Loucy (cell line): ENCODE data around the gene DOC2B.

Experiments used
- H2AFZ ChIP-seq: fragments of 200-600 bp; sonication (generic); 2 replicates; pipeline ENCODE4 v1.6.0; 2016; ENCODE audit warnings: antibody characterized with exemption, mild to moderate bottlenecking, low read length, moderate library complexity
- H3F3A ChIP-seq: fragments of 200-600 bp; 2 replicates; pipeline ENCODE4 v1.6.0; 2016; ENCODE audit warnings: antibody characterized with exemption, low read depth, mild to moderate bottlenecking
- H3K27me3 ChIP-seq: fragments of 200-600 bp; sonication (generic); 2 replicates; pipeline ENCODE4 v1.6.1; 2014; ENCODE audit warnings: low read length, mild to moderate bottlenecking; ENCODE audit not compliant: insufficient read depth, poor library complexity, severe bottlenecking
- H3K36me3 ChIP-seq: fragments of 200-600 bp; sonication (generic); 2 replicates; pipeline ENCODE4 v1.6.1; 2016; ENCODE audit warnings: low read length; ENCODE audit not compliant: insufficient read depth
- H3K4me1 ChIP-seq: fragments of 200-600 bp; sonication (generic); 2 replicates; pipeline ENCODE4 v1.5.1; 2014; ENCODE audit warnings: low read length, mild to moderate bottlenecking; ENCODE audit not compliant: insufficient read depth, poor library complexity, severe bottlenecking
- H3K4me2 ChIP-seq: fragments of 200-600 bp; sonication (generic); 2 replicates; pipeline ENCODE4 v1.6.0; 2014; ENCODE audit warnings: antibody characterized with exemption, low read length, low read depth, mild to moderate bottlenecking; ENCODE audit not compliant: poor library complexity, severe bottlenecking
- H3K4me3 ChIP-seq: fragments of 200-600 bp; sonication (generic); 2 replicates; pipeline ENCODE4 v1.5.1; 2014; ENCODE audit warnings: low read length, mild to moderate bottlenecking, mixed read lengths; ENCODE audit not compliant: poor library complexity, severe bottlenecking
- H3K79me2 ChIP-seq: fragments of 200-600 bp; sonication (generic); 2 replicates; pipeline ENCODE4 v1.6.1; 2014; ENCODE audit warnings: low read length; ENCODE audit not compliant: insufficient read depth
- H3K9ac ChIP-seq: fragments of 200-600 bp; sonication (generic); 2 replicates; pipeline ENCODE4 v1.6.0; 2014; ENCODE audit warnings: mild to moderate bottlenecking, low read depth, low read length, moderate library complexity; ENCODE audit not compliant: poor library complexity, severe bottlenecking
- H3K9me2 ChIP-seq: fragments of 200-600 bp; sonication (generic); replicated peaks from 2 replicates; pipeline ENCODE4 v1.6.1; 2016; ENCODE audit warnings: low read depth, low read length, mixed read lengths
- H3K9me3 ChIP-seq: fragments of 200-600 bp; sonication (generic); 2 replicates; pipeline ENCODE4 v1.6.1; 2014; ENCODE audit warnings: mild to moderate bottlenecking, antibody characterized with exemption, low read length, low read depth; ENCODE audit not compliant: insufficient read depth
- H4K20me1 ChIP-seq: fragments of 200-600 bp; sonication (generic); 2 replicates; pipeline ENCODE4 v1.6.0; 2014; ENCODE audit warnings: antibody characterized with exemption, low read length, mild to moderate bottlenecking; ENCODE audit not compliant: insufficient read depth, poor library complexity, severe bottlenecking
- CTCF ChIP-seq: fragments of 200-600 bp; sonication (generic); conservative IDR thresholded peaks from 2 replicates; pipeline ENCODE4 v1.5.1; 2014; ENCODE audit warnings: mild to moderate bottlenecking, antibody characterized with exemption, low read length
- EZH2phosphoT487 ChIP-seq: fragments of 200-600 bp; IDR thresholded peaks from 2 replicates; pipeline ENCODE4 v1.6.1; 2018; ENCODE audit warnings: antibody characterized with exemption, mild to moderate bottlenecking, moderate library complexity, borderline replicate concordance

DOC2B gene

GRCh38 chr17:151886-152859 lies 29.3 kb downstream of the DOC2B start:
- Histone ChIP-seq H3K9me3 (no peaks in the 10 kb centered on the region; the same call in 1 of the 2 replicates), H3K9me2 (no peaks in the 10 kb centered on the region), H3K4me1 (no peaks in the 10 kb centered on the region), H3K9ac (no peak overlapping the region), H3K79me2 (no peaks in the 10 kb centered on the region), H3K4me3 (no peak overlapping the region), H3K36me3 (no peaks in the 10 kb centered on the region), H3K27me3 (no peaks in the 10 kb centered on the region), H3F3A (no peaks in the 10 kb centered on the region), H3K4me2 (no peak overlapping the region), H2AFZ (no peak overlapping the region), H4K20me1 (no peaks in the 10 kb centered on the region)
- no peak for TF ChIP-seq CTCF
- no peak for TF ChIP-seq EZH2phosphoT487

GRCh38 chr17:151004-151403 lies 30.4 kb downstream of the DOC2B start:
- TF ChIP-seq CTCF, result no peak
- TF ChIP-seq EZH2phosphoT487, result no peak
- H3K79me2 ChIP-seq, result no peaks in the 10 kb centered on the region
- H4K20me1 ChIP-seq, result no peaks in the 10 kb centered on the region
- no peaks in the 10 kb centered on the region for H3K4me1 ChIP-seq
- H3K9ac ChIP-seq, result no peak overlapping the region
- H2AFZ ChIP-seq, result no peak overlapping the region
- H3K9me3 ChIP-seq, result no peaks in the 10 kb centered on the region; the same call in 1 of the 2 replicates
- H3K27me3 ChIP-seq, result no peaks in the 10 kb centered on the region
- H3K36me3 ChIP-seq, result no peaks in the 10 kb centered on the region
- no peaks in the 10 kb centered on the region for H3F3A ChIP-seq
- H3K9me2 ChIP-seq, result no peaks in the 10 kb centered on the region
- H3K4me3 ChIP-seq, result no peak overlapping the region
- no peak overlapping the region for H3K4me2 ChIP-seq

- Histone ChIP-seq H3K4me3 (no peak overlapping the region), H3K4me2 (no peak overlapping the region), H3K4me1 (no peaks in the 10 kb centered on the region), H3K36me3 (no peaks in the 10 kb centered on the region), H3F3A (no peaks in the 10 kb centered on the region), H3K27me3 (no peaks in the 10 kb centered on the region), H2AFZ (no peak overlapping the region), H3K9me3 (no peaks in the 10 kb centered on the region; the same call in 1 of the 2 replicates), H4K20me1 (no peaks in the 10 kb centered on the region), H3K79me2 (no peaks in the 10 kb centered on the region), H3K9me2 (no peaks in the 10 kb centered on the region), H3K9ac (no peak overlapping the region)
- TF ChIP-seq EZH2phosphoT487 (no peak), CTCF (no peak)
Observed at GRCh38 chr17:149897-150584, 31.4 kb downstream of the DOC2B start.
